Measurements from ENCODE around the gene RBFOX2. TPM values are rescaled to one million over a fixed set of nuclear protein-coding genes. Genes with fewer than 3 reads are reported as not detected.

Gene RBFOX2
- total RNA-seq, 2 experiments from 2014 or later, result 1.9 to 2.4 TPM

- no peaks in the 10 kb centered on the region for H3K36me3 Mint-ChIP-seq (ENCODE audit: low read depth)
- peaks cover 8% of the 10 kb centered on the region for H3K27me3 Mint-ChIP-seq
- H3K9me3 Mint-ChIP-seq, result no peaks in the 10 kb centered on the region
- TF ChIP-seq CTCF (IDR thresholded peaks at IDR 0.05), result no peak
- H3K27ac ChIP-seq (ENCODE audit: low read depth in 1 of 2, low read length in 2 of 2), result no peak overlapping the region
- H3K27ac Mint-ChIP-seq, result no peak overlapping the region
- intact Hi-C loops (cut with DNase I, micrococcal nuclease), result no loop called here
- no peaks in the 10 kb centered on the region for H3K4me1 ChIP-seq (ENCODE audit: insufficient read depth, low read length)
- POLR2A ChIA-PET, result interaction anchor here (1.3 kb wide), 1 partner anchor 11 kb away, joined by 5 read pairs; the partner anchor contains the start of gene RBFOX2
- no peaks in the 10 kb centered on the region for H3K36me3 ChIP-seq (ENCODE audit: insufficient read depth, low read length)
- peaks cover 12% of the 10 kb centered on the region for H3K4me1 Mint-ChIP-seq (ENCODE audit: low read depth)
- CTCF ChIA-PET, result interaction anchor here (1.4 kb wide), 1 partner anchor 48 kb away, joined by 3 read pairs; no protein-coding TSS in a partner anchor
- no peaks in the 10 kb centered on the region for H3K9me3 ChIP-seq (ENCODE audit: control insufficient read depth in 1 of 2, insufficient read depth in 1 of 2, low read length in 2 of 2)
- H3K27me3 ChIP-seq (ENCODE audit: control insufficient read depth in 1 of 2, insufficient read depth in 2 of 2, low read length in 2 of 2), result no peaks in the 10 kb centered on the region
- DNase-seq (no peak), ATAC-seq (ENCODE audit: poor library complexity) (no peak)
- H3K4me3 ChIP-seq (ENCODE audit: low read length), result no peak overlapping the region
- H3K4me3 Mint-ChIP-seq, result no peak overlapping the region
Measured at GRCh38 chr22:36017651-36018091, 11.0 kb downstream of the RBFOX2 start.

DNA sequence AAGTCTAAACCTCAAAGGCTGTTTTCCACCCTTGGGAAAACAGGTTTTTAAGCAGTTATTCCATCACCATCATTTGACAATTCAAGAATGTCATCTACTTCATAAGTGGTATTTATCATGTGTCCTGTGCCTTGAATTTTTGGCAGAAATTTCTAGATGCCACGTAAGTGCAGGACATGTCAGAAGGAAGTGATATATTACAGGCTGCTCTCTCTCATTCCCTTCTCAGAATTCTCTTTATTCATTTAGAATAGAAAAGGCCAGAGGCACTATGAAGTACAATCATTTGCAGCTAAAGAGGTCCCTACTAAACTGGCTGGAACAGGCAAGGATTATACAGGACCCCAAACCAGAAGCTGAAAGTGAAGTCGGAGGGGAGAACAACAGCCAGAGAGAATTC lies 11.9 kb downstream of the RBFOX2 start:
- Histone ChIP-seq H3K4me1 (ENCODE audit: insufficient read depth, low read length) (no peaks in the 10 kb centered on the region), H3K9me3 (ENCODE audit: control insufficient read depth in 1 of 2, insufficient read depth in 1 of 2, low read length in 2 of 2) (no peaks in the 10 kb centered on the region), H3K4me3 (ENCODE audit: low read length) (no peak overlapping the region), H3K36me3 (ENCODE audit: insufficient read depth, low read length) (no peaks in the 10 kb centered on the region), H3K27ac (ENCODE audit: low read depth in 1 of 2, low read length in 2 of 2) (no peak overlapping the region), H3K27me3 (ENCODE audit: control insufficient read depth in 1 of 2, insufficient read depth in 2 of 2, low read length in 2 of 2) (no peaks in the 10 kb centered on the region)
- ChIA-PET CTCF (no interaction called here), POLR2A (no interaction called here)
- no peak for DNase-seq
- Mint-ChIP-seq H3K4me3 (no peak overlapping the region), H3K27me3 (peaks cover 8% of the 10 kb centered on the region), H3K27ac (no peak overlapping the region), H3K9me3 (no peaks in the 10 kb centered on the region), H3K4me1 (ENCODE audit: low read depth) (peaks cover 2% of the 10 kb centered on the region), H3K36me3 (ENCODE audit: low read depth) (no peaks in the 10 kb centered on the region)
- intact Hi-C loops (cut with DNase I, micrococcal nuclease), result no loop called here
- ATAC-seq (ENCODE audit: poor library complexity), result no peak
- no peak for TF ChIP-seq CTCF (IDR thresholded peaks at IDR 0.05)

DNA sequence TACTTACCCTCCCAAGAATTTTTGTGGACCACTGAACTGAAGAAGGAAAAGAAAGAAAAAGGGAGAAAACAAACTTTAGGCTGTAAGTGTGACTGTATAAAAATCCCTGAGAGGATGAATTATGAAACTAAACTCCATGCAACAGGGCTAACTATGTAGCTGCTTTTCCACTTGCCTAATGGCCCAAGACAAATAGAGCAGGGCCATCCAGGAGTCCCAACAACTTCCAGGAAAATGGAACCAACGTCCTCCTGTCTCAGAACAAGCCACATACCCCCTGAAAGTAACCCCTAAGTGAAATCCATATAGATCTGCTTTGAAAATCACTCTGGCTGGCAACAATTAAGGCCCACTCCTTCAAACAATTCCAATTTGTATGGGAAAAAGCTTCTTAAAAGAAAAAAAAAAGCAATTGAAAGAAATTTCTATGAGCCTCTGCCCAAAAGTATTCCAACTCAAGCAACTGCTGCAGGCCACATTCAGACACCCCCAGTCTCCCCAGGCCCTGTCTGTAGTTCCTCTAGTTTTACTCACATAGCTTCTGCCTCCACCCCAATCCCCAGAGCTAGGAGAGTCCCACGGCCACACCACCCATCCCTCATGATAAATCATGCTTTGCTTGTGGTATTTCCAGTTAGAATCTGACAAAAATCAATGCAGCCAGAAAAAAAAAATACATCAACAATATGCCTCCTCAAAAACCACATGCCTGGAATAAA lies 12.7 kb downstream of the RBFOX2 start:
- Histone ChIP-seq H3K36me3 (ENCODE audit: insufficient read depth, low read length) (no peaks in the 10 kb centered on the region), H3K27me3 (ENCODE audit: control insufficient read depth in 1 of 2, insufficient read depth in 2 of 2, low read length in 2 of 2) (no peaks in the 10 kb centered on the region), H3K9me3 (ENCODE audit: control insufficient read depth in 1 of 2, insufficient read depth in 1 of 2, low read length in 2 of 2) (no peaks in the 10 kb centered on the region), H3K27ac (ENCODE audit: low read depth in 1 of 2, low read length in 2 of 2) (no peak overlapping the region), H3K4me3 (ENCODE audit: low read length) (no peak overlapping the region), H3K4me1 (ENCODE audit: insufficient read depth, low read length) (no peaks in the 10 kb centered on the region)
- Mint-ChIP-seq H3K27ac (no peak overlapping the region), H3K9me3 (no peaks in the 10 kb centered on the region), H3K4me1 (ENCODE audit: low read depth) (no peaks in the 10 kb centered on the region), H3K27me3 (peaks cover 8% of the 10 kb centered on the region), H3K36me3 (ENCODE audit: low read depth) (no peaks in the 10 kb centered on the region), H3K4me3 (no peak overlapping the region)
- POLR2A ChIA-PET, result interaction anchor here (1.0 kb wide), 1 partner anchor 12 kb away, joined by 4 read pairs; the partner anchor contains the start of gene RBFOX2
- DNase-seq (no peak), ATAC-seq (ENCODE audit: poor library complexity) (no peak)
- TF ChIP-seq CTCF (IDR thresholded peaks at IDR 0.05), result no peak
- intact Hi-C loops (cut with DNase I, micrococcal nuclease), result no loop called here
- CTCF ChIA-PET, result interaction anchor here (0.5 kb wide), 1 partner anchor 1646 kb away, joined by 3 read pairs; no protein-coding TSS in a partner anchor
